HEK293 (cell line): ENCODE measurements around the gene WDR7.

Source experiments
- CTCF ChIA-PET: fragments of 350-600 bp; formaldehyde crosslinking; extraction: SDS; loops from one replicate; lab custom pipeline; 2021; ENCODE audit warnings: antibody characterized with exemption; lab: Yijun Ruan, JAX
- POLR2A ChIA-PET: fragments of 300-600 bp; formaldehyde crosslinking; extraction: SDS; loops from one replicate; lab custom pipeline; 2020; ENCODE audit warnings: antibody characterized with exemption, inconsistent platforms; lab: Yijun Ruan, JAX
- H3K27ac ChIP-seq: fragments of 200-500 bp; sonication (Bioruptor generic); 2 replicates; pipeline ENCODE4 v1.5.1; 2014; ENCODE audit warnings: low read depth, low read length, control low read depth, inconsistent platforms; ENCODE audit errors: extremely low read depth
- H3K36me3 ChIP-seq, 2 experiments: fragments of 200-500 bp in 1 of 2; sonication (Bioruptor generic) in 1 of 2; 1 replicate in 1 of 2; 2 replicates in 1 of 2; pipeline ENCODE4 v1.5.1; 2014 to 2017; ENCODE audit warnings: inconsistent platforms in 2 of 2, low read length in 2 of 2; ENCODE audit not compliant: control insufficient read depth in 2 of 2, insufficient read depth in 1 of 2
- H3K4me1 ChIP-seq: fragments of 200-500 bp; sonication (Bioruptor generic); 2 replicates; pipeline ENCODE4 v1.5.1; 2014; ENCODE audit warnings: mild to moderate bottlenecking, low read length, inconsistent platforms; ENCODE audit not compliant: control insufficient read depth, insufficient read depth
- H3K4me3 ChIP-seq: 2 replicates; pipeline ENCODE4 v1.5.1; 2011; ENCODE audit warnings: low read depth, mild to moderate bottlenecking, control low read depth, low read length, moderate library complexity
- H3K9me3 ChIP-seq: fragments of 200-500 bp; sonication (Bioruptor generic); 2 replicates; pipeline ENCODE4 v1.5.1; 2014; ENCODE audit warnings: low read depth, low read length, inconsistent platforms; ENCODE audit not compliant: control insufficient read depth, insufficient read depth
- ATF2 ChIP-seq: fragments of 450-650 bp; formaldehyde crosslinking; IDR thresholded peaks from 2 replicates; pipeline ENCODE4 v1.5.1; 2016; ENCODE audit warnings: missing biosample characterization, missing genetic modification characterization, low read depth
- BCL11A ChIP-seq: fragments of 450-650 bp; formaldehyde crosslinking; IDR thresholded peaks from 2 replicates; pipeline ENCODE4 v1.5.1; 2016; ENCODE audit warnings: low read depth, missing biosample characterization, missing genetic modification characterization
- CTCF ChIP-seq: fragments of 450-650 bp; formaldehyde crosslinking; IDR thresholded peaks from 2 replicates; pipeline ENCODE4 v1.5.1; 2016; ENCODE audit warnings: missing biosample characterization, missing genetic modification characterization
- ELK4 ChIP-seq: IDR thresholded peaks from 2 replicates; pipeline ENCODE4 v1.6.1; 2011; ENCODE audit warnings: mild to moderate bottlenecking, low read depth, low read length, borderline replicate concordance
- IKZF3 ChIP-seq: fragments of 450-650 bp; IDR thresholded peaks from 2 replicates; pipeline ENCODE4 v1.5.0; 2018; ENCODE audit warnings: missing biosample characterization, mild to moderate bottlenecking, missing genetic modification characterization, moderate library complexity
- KLF9 ChIP-seq: fragments of 450-650 bp; formaldehyde crosslinking; IDR thresholded peaks from 2 replicates; pipeline ENCODE4 v1.5.1; 2016; ENCODE audit warnings: missing biosample characterization, missing genetic modification characterization, low read depth
- ZBTB6 ChIP-seq: fragments of 450-650 bp; formaldehyde crosslinking; IDR thresholded peaks from 2 replicates; pipeline ENCODE4 v1.5.1; 2017; ENCODE audit warnings: missing biosample characterization, missing genetic modification characterization
- ZNF132 ChIP-seq: fragments of 450-650 bp; formaldehyde crosslinking; IDR thresholded peaks from 2 replicates; pipeline ENCODE4 v1.5.1; 2017; ENCODE audit warnings: missing biosample characterization, missing genetic modification characterization, borderline replicate concordance
- ZNF19 ChIP-seq: fragments of 450-650 bp; formaldehyde crosslinking; IDR thresholded peaks from 2 replicates; pipeline ENCODE4; 2016; ENCODE audit warnings: missing biosample characterization, missing genetic modification characterization, low read depth
- ZNF2 ChIP-seq: fragments of 450-650 bp; formaldehyde crosslinking; IDR thresholded peaks from 2 replicates; pipeline ENCODE4 v1.5.1; 2016; ENCODE audit warnings: missing biosample characterization, missing genetic modification characterization
- ZNF23 ChIP-seq: fragments of 450-650 bp; formaldehyde crosslinking; IDR thresholded peaks from 2 replicates; pipeline ENCODE4 v1.5.1; 2016; ENCODE audit warnings: missing biosample characterization, missing genetic modification characterization, borderline replicate concordance
- ZNF248 ChIP-seq: fragments of 450-650 bp; formaldehyde crosslinking; IDR thresholded peaks from 2 replicates; pipeline ENCODE4 v1.5.1; 2017; ENCODE audit warnings: missing biosample characterization, missing genetic modification characterization
- ZNF311 ChIP-seq: fragments of 450-650 bp; formaldehyde crosslinking; IDR thresholded peaks from 2 replicates; pipeline ENCODE4 v1.5.1; 2017; ENCODE audit warnings: missing biosample characterization, missing genetic modification characterization, borderline replicate concordance
- ZNF341 ChIP-seq: fragments of 450-650 bp; formaldehyde crosslinking; IDR thresholded peaks from 2 replicates; pipeline ENCODE4; 2016; ENCODE audit warnings: low read depth, missing biosample characterization, missing genetic modification characterization
- ZNF404 ChIP-seq: fragments of 450-650 bp; formaldehyde crosslinking; IDR thresholded peaks from 2 replicates; pipeline ENCODE4 v1.5.1; 2017; ENCODE audit warnings: missing biosample characterization, missing genetic modification characterization
- ZNF449 ChIP-seq: fragments of 450-650 bp; formaldehyde crosslinking; IDR thresholded peaks from 2 replicates; pipeline ENCODE4 v1.5.1; 2017; ENCODE audit warnings: missing biosample characterization, mild to moderate bottlenecking, missing genetic modification characterization, moderate library complexity
- ZNF521 ChIP-seq: fragments of 450-650 bp; formaldehyde crosslinking; IDR thresholded peaks from 2 replicates; pipeline ENCODE4 v1.5.1; 2017; ENCODE audit warnings: missing biosample characterization, mild to moderate bottlenecking, missing genetic modification characterization
- ZNF596 ChIP-seq: fragments of 450-650 bp; IDR thresholded peaks from 2 replicates; pipeline ENCODE4 v1.5.0; 2018; ENCODE audit warnings: missing biosample characterization, mild to moderate bottlenecking, missing genetic modification characterization, moderate library complexity
- ZNF76 ChIP-seq: fragments of 450-650 bp; formaldehyde crosslinking; IDR thresholded peaks from 2 replicates; pipeline ENCODE4; 2016; ENCODE audit warnings: low read depth, missing biosample characterization, missing genetic modification characterization, borderline replicate concordance
- ZNF768 ChIP-seq: fragments of 450-650 bp; formaldehyde crosslinking; IDR thresholded peaks from 2 replicates; pipeline ENCODE4 v1.5.1; 2018; ENCODE audit warnings: missing biosample characterization, mild to moderate bottlenecking, missing genetic modification characterization
- ZSCAN18 ChIP-seq: fragments of 450-650 bp; formaldehyde crosslinking; IDR thresholded peaks from 2 replicates; pipeline ENCODE4 v1.5.1; 2016; ENCODE audit warnings: missing biosample characterization, missing genetic modification characterization
- ZSCAN30 ChIP-seq: fragments of 450-650 bp; IDR thresholded peaks from 2 replicates; pipeline ENCODE4 v1.5.1; 2018; ENCODE audit warnings: missing biosample characterization, mild to moderate bottlenecking, missing genetic modification characterization, moderate library complexity

WDR7 gene

GRCh38 chr18:57030417-57030816, 379.3 kb downstream of the WDR7 start:
- POLR2A ChIA-PET: no interaction called here
- Histone ChIP-seq H3K9me3 (no peaks in the 10 kb centered on the region), H3K36me3 (no peaks in the 10 kb centered on the region; a peak in 1 of 3 replicates), H3K27ac (no peak overlapping the region), H3K4me3 (no peak overlapping the region), H3K4me1 (no peaks in the 10 kb centered on the region)
- TF ChIP-seq ZNF404 (tag by site-specific recombination) (no peak), ZNF341 (tag by site-specific recombination) (no peak), ZNF23 (no peak), ZNF311 (no peak)
- CTCF ChIA-PET: interaction anchor here (0.9 to 1.4 kb wide), 6 partner anchors 21 to 162 kb away, joined by 3 to 5 read pairs (median 3); no protein-coding TSS in a partner anchor

- H3K4me3 ChIP-seq: no peak overlapping the region
- H3K9me3 ChIP-seq: no peaks in the 10 kb centered on the region
- no peak for TF ChIP-seq ZBTB6
- TF ChIP-seq ZNF768 (tag by site-specific recombination): no peak
- no peak for TF ChIP-seq CTCF
- TF ChIP-seq BCL11A (tag by site-specific recombination): no peak
- TF ChIP-seq ZNF76 (tag by site-specific recombination): no peak
- TF ChIP-seq ZNF19: no peak
- no peak for TF ChIP-seq ZNF449 (tag by site-specific recombination)
- TF ChIP-seq ATF2 (tag by site-specific recombination): no peak
- no peak for TF ChIP-seq KLF9 (tag by site-specific recombination)
- no peak for TF ChIP-seq ZNF521 (tag by site-specific recombination)
- TF ChIP-seq ZNF248 (tag by site-specific recombination): no peak
- TF ChIP-seq ZNF132: no peak
- ChIA-PET POLR2A (no interaction called here), CTCF (no interaction called here)
- no peaks in the 10 kb centered on the region for H3K36me3 ChIP-seq
- no peak overlapping the region for H3K27ac ChIP-seq
- H3K4me1 ChIP-seq: no peaks in the 10 kb centered on the region
Measured at GRCh38 chr18:57035590-57035989, 384.4 kb downstream of the WDR7 start.

GRCh38 chr18:57038395-57038794, 387.2 kb downstream of the WDR7 start:
- no peaks in the 10 kb centered on the region for H3K4me1 ChIP-seq
- H3K9me3 ChIP-seq: no peaks in the 10 kb centered on the region
- H3K27ac ChIP-seq: no peak overlapping the region
- ChIA-PET CTCF (no interaction called here), POLR2A (no interaction called here)
- TF ChIP-seq ZSCAN18 (no peak), ELK4 (no peak), ZNF2 (tag by site-specific recombination) (no peak), IKZF3 (tag by site-specific recombination) (no peak), ZSCAN30 (tag by site-specific recombination) (no peak), ZNF596 (no peak)
- H3K36me3 ChIP-seq: no peaks in the 10 kb centered on the region
- H3K4me3 ChIP-seq: no peak overlapping the region
